HG03025 (cell line): ENCODE measurements around the gene C6orf132.

Source experiments
- ATAC-seq: cut with Tn5 transposase; IDR thresholded peaks from one replicate; pipeline ENCODE4 v1.9.1; 2021; ENCODE audit warnings: mild to moderate bottlenecking, moderate library complexity; ENCODE audit not compliant: unreplicated experiment, low FRiP score

The C6orf132 gene

GRCh38 chr6:42086046-42087035 lies 56.1 kb downstream of the C6orf132 start:
- ATAC-seq, result no peak

GRCh38 chr6:42084889-42085288 lies 57.5 kb downstream of the C6orf132 start:
- ATAC-seq, result no peak

- ATAC-seq, result no peak
These were observed 58.9 kb downstream of the C6orf132 start for GRCh38 chr6:42083530-42083929.

DNA sequence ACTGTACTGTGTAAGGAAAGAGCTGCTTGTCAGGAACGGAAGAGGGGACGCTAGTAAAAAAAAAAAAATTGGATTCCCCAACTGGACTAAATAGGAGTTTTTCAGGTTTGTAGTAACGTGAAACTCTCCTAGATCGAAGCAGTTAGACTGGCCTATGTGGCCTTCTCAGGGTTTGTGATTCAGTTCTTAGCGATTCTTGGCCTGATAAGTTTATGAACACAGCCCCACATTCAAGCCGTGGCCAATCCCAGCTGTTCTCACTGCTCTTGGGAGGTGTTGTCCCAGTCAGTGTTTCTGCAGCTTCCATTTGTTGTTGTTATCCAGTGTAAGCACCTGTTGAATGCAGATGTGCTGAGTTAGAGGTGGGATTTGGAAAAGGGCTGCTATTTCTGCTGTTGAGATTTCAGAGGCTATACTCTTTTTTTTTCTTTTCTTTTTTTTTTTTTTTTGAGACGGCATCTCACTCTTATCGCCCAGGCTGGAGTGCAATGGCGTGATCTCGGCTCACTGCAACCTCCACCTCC lies 62.4 kb downstream of the C6orf132 start:
- no peak for ATAC-seq

DNA sequence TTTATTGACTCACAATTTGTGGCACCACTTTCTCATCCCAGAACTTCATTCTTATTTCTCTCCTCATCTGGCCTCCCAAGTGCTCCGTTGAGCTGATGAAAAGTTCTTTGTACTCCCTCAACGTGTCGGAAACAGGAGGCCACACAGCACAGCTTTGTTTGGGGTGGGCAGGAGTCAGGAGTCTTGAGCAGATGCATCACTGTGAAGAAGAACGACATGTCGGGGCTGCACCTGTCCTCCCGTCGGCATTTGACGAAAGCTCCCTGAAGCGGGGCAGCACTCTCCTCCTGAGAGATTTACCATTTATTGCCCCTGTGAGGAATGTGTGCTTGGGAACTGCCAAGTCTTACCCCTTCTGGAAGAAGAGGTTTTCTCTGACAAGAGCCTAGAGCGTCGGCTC lies 64.0 kb downstream of the C6orf132 start:
- no peak for ATAC-seq

DNA sequence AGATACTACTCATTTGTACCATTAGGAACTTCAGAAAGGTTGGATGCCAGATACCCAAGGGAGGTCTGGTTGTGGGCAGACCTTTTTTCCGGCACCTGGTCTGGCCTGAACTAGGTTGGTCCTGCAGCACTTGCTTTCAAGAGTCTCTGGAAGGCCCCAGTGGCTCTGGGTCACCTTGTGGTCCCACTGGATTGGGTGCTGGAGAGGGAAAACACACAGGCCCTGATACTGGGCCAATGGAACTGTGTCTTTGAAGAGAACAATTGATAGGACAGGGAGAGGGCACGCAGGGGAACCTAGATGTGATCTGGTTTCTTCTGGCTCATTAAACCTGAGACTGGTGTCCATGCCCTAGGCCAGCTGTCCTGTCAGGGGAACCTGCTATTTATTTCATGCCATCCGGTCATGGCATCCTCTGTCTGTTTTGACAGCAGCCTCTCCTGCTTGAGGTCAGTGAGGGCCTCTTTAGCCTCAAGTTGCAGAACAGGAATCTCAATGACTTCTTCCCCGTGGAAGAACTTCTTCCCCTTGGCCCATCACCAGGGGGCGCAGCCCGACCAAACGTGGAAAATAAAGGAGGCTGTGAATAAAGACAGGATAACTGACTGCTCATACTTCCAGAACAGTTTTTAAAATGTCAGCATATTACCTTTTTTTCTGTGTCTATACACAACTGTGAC lies 67.1 kb downstream of the C6orf132 start:
- ATAC-seq, result no peak

GRCh38 chr6:42073287-42073686 lies 69.1 kb downstream of the C6orf132 start:
- ATAC-seq, result no peak

DNA sequence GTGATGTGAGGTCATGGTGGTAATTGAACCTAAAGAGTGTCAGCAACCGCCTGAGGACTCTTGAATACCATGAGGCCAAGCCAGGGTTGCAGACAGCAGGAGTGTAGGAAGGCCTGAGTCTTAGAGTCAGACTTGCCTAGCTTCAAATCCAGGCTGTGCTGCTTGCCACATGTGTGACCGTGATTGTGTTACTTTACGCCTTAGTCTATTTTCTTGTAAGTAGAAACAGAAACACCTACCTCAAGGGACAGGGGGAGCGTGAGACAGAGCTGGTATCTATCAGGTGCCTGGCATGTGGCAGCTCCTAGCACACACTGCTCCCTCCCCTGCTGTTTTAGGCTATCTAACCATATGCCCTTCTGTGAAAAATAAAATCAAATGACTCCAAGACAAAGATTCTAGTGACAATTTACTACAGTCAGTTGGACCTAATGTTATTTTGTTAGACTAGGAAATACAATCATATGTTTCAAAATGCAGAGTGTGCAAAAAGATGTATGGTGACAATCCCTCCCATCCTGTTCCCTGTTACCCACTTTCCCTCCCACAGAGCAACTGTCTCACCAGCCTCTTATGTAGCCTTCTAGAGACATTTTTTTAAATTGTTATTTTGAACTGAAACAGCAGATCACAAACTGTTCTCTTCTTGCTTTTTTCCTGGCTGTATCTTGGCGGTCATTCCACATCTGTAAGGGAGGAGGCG lies 70.4 kb downstream of the C6orf132 start:
- ATAC-seq, result no peak

GRCh38 chr6:42068872-42069522 lies 73.4 kb downstream of the C6orf132 start:
- ATAC-seq, result no peak

- no peak for ATAC-seq
These were observed 74.2 kb downstream of the C6orf132 start for GRCh38 chr6:42068173-42068572.

GRCh38 chr6:42066156-42066675 lies 76.2 kb downstream of the C6orf132 start:
- ATAC-seq, result no peak

DNA sequence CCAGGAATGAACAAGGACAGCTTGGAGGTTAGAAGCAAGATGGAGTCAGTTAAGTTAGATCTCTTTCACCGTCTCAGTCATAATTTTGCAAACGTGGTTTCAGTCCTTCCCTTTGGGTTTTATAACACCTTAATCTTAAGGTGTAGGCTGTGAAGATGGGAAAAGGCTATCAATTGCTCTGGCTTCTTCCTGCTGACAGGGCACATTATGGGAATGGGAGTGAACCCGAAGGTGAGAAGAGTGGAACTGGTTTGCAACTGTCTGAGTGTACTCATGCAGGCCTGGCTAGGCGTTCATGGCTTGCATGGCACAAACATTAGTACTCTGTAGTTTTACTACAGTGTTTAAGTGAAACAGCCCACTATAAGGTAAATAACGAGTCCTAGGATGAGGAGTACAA lies 82.7 kb downstream of the C6orf132 start:
- ATAC-seq, result no peak

GRCh38 chr6:42053601-42054000 lies 88.8 kb downstream of the C6orf132 start:
- ATAC-seq, result no peak

- ATAC-seq, result no peak
These were observed 91.2 kb downstream of the C6orf132 start for GRCh38 chr6:42051268-42051653.
